SK-N-SH (cell line): ENCODE data around the gene PLXND1. TPM values are rescaled to one million over a fixed set of nuclear protein-coding genes. Genes with fewer than 3 reads are reported as not detected.
A peak's percentile ranks its signal among the peaks of the same experiment; 100 is the strongest.

Experiments used
- CTCF ChIA-PET: fragments of 300-600, 350-600 bp; formaldehyde crosslinking; extraction: SDS; loops from one replicate; lab custom pipeline; 2021; lab: Yijun Ruan, JAX
- POLR2A ChIA-PET: fragments of 350-600 bp; sonication (Branson Sonifier 250); formaldehyde crosslinking; extraction: SDS; loops from one replicate; lab custom pipeline; 2020; ENCODE audit warnings: antibody characterized with exemption, inconsistent platforms; lab: Yijun Ruan, JAX
- DNase-seq: peaks from one replicate; pipeline ENCODE4 v3.0.0; 2012
- H2AFZ ChIP-seq: fragments of 200-600 bp; sonication (generic); 2 replicates; pipeline ENCODE4 v1.8.1; 2016; ENCODE audit warnings: antibody characterized with exemption, mild to moderate bottlenecking, low read depth
- H3F3A ChIP-seq: fragments of 200-600 bp; sonication (generic); replicated peaks from 2 replicates; pipeline ENCODE3; 2016; ENCODE audit warnings: antibody characterized with exemption, mild to moderate bottlenecking; ENCODE audit not compliant: insufficient read depth
- H3K27ac ChIP-seq, 2 experiments: fragments of 200-500 bp in 1 of 2; fragments of 200-600 bp in 1 of 2; sonication (Bioruptor generic) in 1 of 2; sonication (generic), shearing (Covaris generic) in 1 of 2; 2 replicates each; pipeline versions ENCODE4 v1.5.1 to v1.6.1; 2014 to 2016; ENCODE audit warnings: low read depth in 2 of 2, inconsistent platforms in 1 of 2, low read length in 1 of 2, mild to moderate bottlenecking in 1 of 2, mixed read lengths in 1 of 2
- H3K27me3 ChIP-seq: fragments of 200-600 bp; sonication (generic), shearing (Covaris generic); 2 replicates; pipeline ENCODE4 v1.6.1; 2016; ENCODE audit warnings: mixed run types; ENCODE audit not compliant: insufficient read depth
- H3K36me3 ChIP-seq, 2 experiments: fragments of 200-500 bp in 1 of 2; fragments of 200-600 bp in 1 of 2; sonication (Bioruptor generic) in 1 of 2; sonication (generic) in 1 of 2; replicated peaks in 1 of 2; 2 replicates each; pipeline versions ENCODE3 to v1.5.1; 2014 to 2016; ENCODE audit warnings: low read length in 1 of 2, mild to moderate bottlenecking in 1 of 2; ENCODE audit not compliant: insufficient read depth in 2 of 2, control insufficient read depth in 1 of 2
- H3K4me1 ChIP-seq, 2 experiments: fragments of 200-500 bp in 1 of 2; fragments of 200-600 bp in 1 of 2; sonication (Bioruptor generic) in 1 of 2; sonication (generic), shearing (Covaris generic) in 1 of 2; 2 replicates each; pipeline versions ENCODE4 v1.5.1 to v1.6.1; 2014 to 2016; ENCODE audit warnings: low read depth in 1 of 2, low read length in 1 of 2, mixed run types in 1 of 2; ENCODE audit not compliant: insufficient read depth in 2 of 2, control insufficient read depth in 1 of 2
- H3K4me2 ChIP-seq: fragments of 200-600 bp; sonication (generic), shearing (Covaris generic); 2 replicates; pipeline ENCODE4 v1.6.1; 2017; ENCODE audit warnings: mixed run types
- H3K4me3 ChIP-seq, 2 experiments: fragments of 200-500 bp in 1 of 2; fragments of 200-600 bp in 1 of 2; sonication (Bioruptor generic) in 1 of 2; sonication (generic), shearing (Covaris generic) in 1 of 2; 2 replicates each; pipeline versions ENCODE4 v1.5.1 to v1.8.1; 2014 to 2016; ENCODE audit warnings: low read depth in 2 of 2, inconsistent platforms in 1 of 2, low read length in 1 of 2, mild to moderate bottlenecking in 1 of 2, mixed read lengths in 1 of 2, moderate library complexity in 1 of 2
- H3K79me2 ChIP-seq: fragments of 200-600 bp; sonication (generic); 2 replicates; pipeline ENCODE4 v1.8.1; 2017; ENCODE audit warnings: mild to moderate bottlenecking; ENCODE audit not compliant: insufficient read depth
- H3K9ac ChIP-seq: fragments of 200-600 bp; sonication (generic); 2 replicates; pipeline ENCODE4 v1.6.1; 2017; ENCODE audit warnings: mixed run types
- H3K9me2 ChIP-seq: fragments of 200-600 bp; sonication (generic); 2 replicates; pipeline ENCODE4 v1.6.1; 2017; ENCODE audit warnings: mixed run types
- H3K9me3 ChIP-seq: fragments of 200-600 bp; sonication (generic); 2 replicates; pipeline ENCODE4 v1.6.1; 2017; ENCODE audit warnings: mixed run types, mild to moderate bottlenecking, moderate library complexity
- H4K20me1 ChIP-seq: fragments of 200-600 bp; sonication (generic); 2 replicates; pipeline ENCODE4 v1.6.1; 2017; ENCODE audit warnings: mild to moderate bottlenecking, mixed run types; ENCODE audit not compliant: insufficient read depth
- ELF1 ChIP-seq: IDR thresholded peaks from 2 replicates; pipeline ENCODE4 v1.4.0; 2012
- EP300 ChIP-seq, 2 experiments: IDR thresholded peaks; 2 replicates each; pipeline versions ENCODE4 v1.4.0 to v1.6.1; 2012; ENCODE audit warnings: borderline replicate concordance in 1 of 2, low read depth in 1 of 2, low read length in 1 of 2
- GATA2 ChIP-seq: sonication (generic); formaldehyde crosslinking; IDR thresholded peaks from 2 replicates; pipeline ENCODE4 v1.5.0; 2020; ENCODE audit warnings: mild to moderate bottlenecking, missing genetic modification reagents
- NFIC ChIP-seq: IDR thresholded peaks from 2 replicates; pipeline ENCODE4 v1.4.0; 2012; ENCODE audit warnings: borderline replicate concordance
- RCOR1 ChIP-seq: fragments of 150-350 bp; IDR thresholded peaks from 2 replicates; pipeline ENCODE4 v1.6.1; 2017; ENCODE audit warnings: antibody characterized with exemption, low read length
- RXRA ChIP-seq: IDR thresholded peaks from 2 replicates; pipeline ENCODE4 v1.4.0; 2012; ENCODE audit warnings: low read depth, mild to moderate bottlenecking, borderline replicate concordance
- TCF12 ChIP-seq: IDR thresholded peaks from 2 replicates; pipeline ENCODE4 v1.4.0; 2012
- TEAD4 ChIP-seq: IDR thresholded peaks from 2 replicates; pipeline ENCODE4 v1.4.0; 2012; ENCODE audit warnings: mild to moderate bottlenecking, borderline replicate concordance; ENCODE audit not compliant: insufficient read depth
- WGBS: methylation state at CpG from one replicate; pipeline ENCODE4 v1.1.6; 2017; ENCODE audit warnings: low lambda C conversion rate; 5-methylcytosine and 5-hydroxymethylcytosine counted together
- polyA plus RNA-seq, 3 experiments: library from polyadenylated mRNA; depleted of rRNA; stranded (reverse); fragments of >200 nt; gene quantifications; 2 replicates each; pipeline ENCODE4 v1.2.3, GENCODE V29; 2012
- TF ChIP-seq, protein P1 (sequence below): IDR thresholded peaks from 2 replicates; pipeline ENCODE4 v1.6.1; 2012; ENCODE audit warnings: mild to moderate bottlenecking, low read depth, low read length, moderate library complexity
- TF ChIP-seq, protein P2 (sequence below): fragments of 150-350 bp; IDR thresholded peaks from 2 replicates; pipeline ENCODE4 v1.6.1; 2016; ENCODE audit warnings: mild to moderate bottlenecking, low read depth, low read length
- TF ChIP-seq, protein P3 (sequence below): fragments of 200-600 bp; sonication (generic); IDR thresholded peaks from 2 replicates; pipeline ENCODE4 v1.6.1; 2017; ENCODE audit warnings: antibody characterized with exemption, mild to moderate bottlenecking, moderate library complexity

PLXND1 gene
- polyA plus RNA-seq, 1 of the 3 experiments (the other 2 are of a cell fraction), result 53.5 TPM

DNA sequence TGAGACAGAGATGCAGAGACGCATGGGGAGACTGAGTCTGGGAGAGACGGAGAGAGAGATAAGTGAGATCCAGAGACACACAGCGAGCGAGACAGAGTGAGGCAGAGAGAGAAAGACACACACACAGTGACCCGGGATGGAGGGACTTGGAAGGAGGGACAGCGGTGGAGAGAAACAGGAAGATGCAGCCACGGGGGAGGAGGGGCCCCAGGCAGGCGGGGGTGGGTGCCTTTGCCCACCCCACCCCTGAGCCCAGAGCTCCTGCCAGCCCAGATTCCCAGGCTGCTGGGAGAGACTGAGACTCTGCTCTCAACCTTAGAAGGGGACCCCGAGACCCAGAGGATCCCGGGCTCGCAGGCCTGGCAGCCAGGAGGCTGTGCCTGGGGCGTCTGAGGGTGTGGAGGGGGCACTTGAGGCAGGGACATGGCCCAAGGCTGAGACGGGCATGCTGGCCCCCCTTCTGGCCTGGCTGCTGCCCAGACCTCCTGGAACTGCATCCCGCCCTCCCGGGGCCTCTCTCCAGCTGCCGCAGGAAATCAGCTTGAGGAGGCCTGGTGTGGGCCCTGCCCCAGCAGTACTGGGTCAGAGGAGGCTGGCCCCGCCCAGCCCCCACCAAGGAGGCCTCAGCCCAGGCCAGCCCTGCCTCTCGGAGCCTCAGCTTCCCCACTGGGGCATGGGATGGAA, 45.4 kb downstream of the PLXND1 start (continued):
- TF ChIP-seq RCOR1 (0 out of 2 replicates have a peak, but pooled peaks have one; percentile 19), TEAD4 (0 out of 2 replicates have a peak, but pooled peaks have one; percentile 35), RXRA (peak; percentile 64; the same call in 1 of the 2 replicates)
- TF ChIP-seq, protein P1, sequence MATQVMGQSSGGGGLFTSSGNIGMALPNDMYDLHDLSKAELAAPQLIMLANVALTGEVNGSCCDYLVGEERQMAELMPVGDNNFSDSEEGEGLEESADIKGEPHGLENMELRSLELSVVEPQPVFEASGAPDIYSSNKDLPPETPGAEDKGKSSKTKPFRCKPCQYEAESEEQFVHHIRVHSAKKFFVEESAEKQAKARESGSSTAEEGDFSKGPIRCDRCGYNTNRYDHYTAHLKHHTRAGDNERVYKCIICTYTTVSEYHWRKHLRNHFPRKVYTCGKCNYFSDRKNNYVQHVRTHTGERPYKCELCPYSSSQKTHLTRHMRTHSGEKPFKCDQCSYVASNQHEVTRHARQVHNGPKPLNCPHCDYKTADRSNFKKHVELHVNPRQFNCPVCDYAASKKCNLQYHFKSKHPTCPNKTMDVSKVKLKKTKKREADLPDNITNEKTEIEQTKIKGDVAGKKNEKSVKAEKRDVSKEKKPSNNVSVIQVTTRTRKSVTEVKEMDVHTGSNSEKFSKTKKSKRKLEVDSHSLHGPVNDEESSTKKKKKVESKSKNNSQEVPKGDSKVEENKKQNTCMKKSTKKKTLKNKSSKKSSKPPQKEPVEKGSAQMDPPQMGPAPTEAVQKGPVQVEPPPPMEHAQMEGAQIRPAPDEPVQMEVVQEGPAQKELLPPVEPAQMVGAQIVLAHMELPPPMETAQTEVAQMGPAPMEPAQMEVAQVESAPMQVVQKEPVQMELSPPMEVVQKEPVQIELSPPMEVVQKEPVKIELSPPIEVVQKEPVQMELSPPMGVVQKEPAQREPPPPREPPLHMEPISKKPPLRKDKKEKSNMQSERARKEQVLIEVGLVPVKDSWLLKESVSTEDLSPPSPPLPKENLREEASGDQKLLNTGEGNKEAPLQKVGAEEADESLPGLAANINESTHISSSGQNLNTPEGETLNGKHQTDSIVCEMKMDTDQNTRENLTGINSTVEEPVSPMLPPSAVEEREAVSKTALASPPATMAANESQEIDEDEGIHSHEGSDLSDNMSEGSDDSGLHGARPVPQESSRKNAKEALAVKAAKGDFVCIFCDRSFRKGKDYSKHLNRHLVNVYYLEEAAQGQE, result no peak
- TF ChIP-seq, protein P2, sequence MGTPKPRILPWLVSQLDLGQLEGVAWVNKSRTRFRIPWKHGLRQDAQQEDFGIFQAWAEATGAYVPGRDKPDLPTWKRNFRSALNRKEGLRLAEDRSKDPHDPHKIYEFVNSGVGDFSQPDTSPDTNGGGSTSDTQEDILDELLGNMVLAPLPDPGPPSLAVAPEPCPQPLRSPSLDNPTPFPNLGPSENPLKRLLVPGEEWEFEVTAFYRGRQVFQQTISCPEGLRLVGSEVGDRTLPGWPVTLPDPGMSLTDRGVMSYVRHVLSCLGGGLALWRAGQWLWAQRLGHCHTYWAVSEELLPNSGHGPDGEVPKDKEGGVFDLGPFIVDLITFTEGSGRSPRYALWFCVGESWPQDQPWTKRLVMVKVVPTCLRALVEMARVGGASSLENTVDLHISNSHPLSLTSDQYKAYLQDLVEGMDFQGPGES, result no peak

DNA sequence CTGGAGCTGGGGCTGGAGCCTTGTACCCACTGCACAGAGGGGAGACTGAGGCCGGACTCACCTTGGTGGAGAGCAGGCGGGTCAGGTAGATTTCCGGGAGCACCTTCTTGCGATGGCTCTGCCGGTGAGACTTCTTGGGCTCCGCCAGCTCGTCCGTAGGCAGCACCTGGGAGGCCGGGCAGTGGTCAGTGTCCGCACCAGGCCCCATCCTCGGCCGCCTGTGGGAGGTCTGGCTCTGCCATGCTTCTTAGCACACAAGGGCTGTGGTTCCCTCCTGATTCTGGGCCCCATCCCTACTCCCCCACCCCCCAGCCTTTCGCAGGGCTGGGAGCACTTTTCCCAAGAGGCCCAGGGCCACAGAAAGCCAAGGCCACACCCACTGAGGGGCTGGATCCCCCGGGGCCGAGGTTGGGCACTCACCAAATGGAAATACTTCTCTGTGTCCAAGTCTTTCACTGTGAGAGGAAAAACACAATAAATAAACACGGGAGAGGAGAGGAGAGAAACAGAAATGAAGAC, 46.1 kb downstream of the PLXND1 start:
- Histone ChIP-seq H3K4me3 (peak overlapping the region; percentile 7 to 17; a peak in 2 of 4 replicates), H3K27me3 (no peaks in the 10 kb centered on the region), H3K4me1 (peaks cover 36 to 64% of the 10 kb centered on the region in 2 experiments), H3K9me2 (no peaks in the 10 kb centered on the region), H3K9me3 (no peaks in the 10 kb centered on the region), H3K9ac (peak overlapping the region; percentile 60), H3K4me2 (peak overlapping the region; percentile 78), H3F3A (peaks cover 8% of the 10 kb centered on the region), H3K36me3 (no peaks in the 10 kb centered on the region), H3K27ac (peak overlapping the region; percentile 69 to 85), H4K20me1 (no peaks in the 10 kb centered on the region), H2AFZ (peak overlapping the region; percentile 79), H3K79me2 (no peaks in the 10 kb centered on the region)
- peak; percentile 73 for DNase-seq
- TF ChIP-seq GATA2 (no peak), ELF1 (no peak), NFIC (no peak), EP300 (IDR thresholded peaks at IDR 0.05; ENCODE audit: borderline replicate concordance in 1 of 2, low read depth in 1 of 2, low read length in 1 of 2) (no peak), TCF12 (0 out of 2 replicates have a peak, but pooled peaks have one; percentile 12)
- TF ChIP-seq, protein P3, sequence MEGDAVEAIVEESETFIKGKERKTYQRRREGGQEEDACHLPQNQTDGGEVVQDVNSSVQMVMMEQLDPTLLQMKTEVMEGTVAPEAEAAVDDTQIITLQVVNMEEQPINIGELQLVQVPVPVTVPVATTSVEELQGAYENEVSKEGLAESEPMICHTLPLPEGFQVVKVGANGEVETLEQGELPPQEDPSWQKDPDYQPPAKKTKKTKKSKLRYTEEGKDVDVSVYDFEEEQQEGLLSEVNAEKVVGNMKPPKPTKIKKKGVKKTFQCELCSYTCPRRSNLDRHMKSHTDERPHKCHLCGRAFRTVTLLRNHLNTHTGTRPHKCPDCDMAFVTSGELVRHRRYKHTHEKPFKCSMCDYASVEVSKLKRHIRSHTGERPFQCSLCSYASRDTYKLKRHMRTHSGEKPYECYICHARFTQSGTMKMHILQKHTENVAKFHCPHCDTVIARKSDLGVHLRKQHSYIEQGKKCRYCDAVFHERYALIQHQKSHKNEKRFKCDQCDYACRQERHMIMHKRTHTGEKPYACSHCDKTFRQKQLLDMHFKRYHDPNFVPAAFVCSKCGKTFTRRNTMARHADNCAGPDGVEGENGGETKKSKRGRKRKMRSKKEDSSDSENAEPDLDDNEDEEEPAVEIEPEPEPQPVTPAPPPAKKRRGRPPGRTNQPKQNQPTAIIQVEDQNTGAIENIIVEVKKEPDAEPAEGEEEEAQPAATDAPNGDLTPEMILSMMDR, result no peak
- ChIA-PET POLR2A (no interaction called here), CTCF (interaction anchor here (2.0 to 5.4 kb wide), 2 partner anchors 9 to 70 kb away, joined by 7 to 18 read pairs; no protein-coding TSS in a partner anchor)
- 60% methylated on average over 11 of the region's 16 CpGs for WGBS
